Measurements from ENCODE around the gene TBX1.
"Not testable (repeated sequence)": the region's sequence is repeated elsewhere in the genome, so short reads cannot be mapped to it uniquely, and the experiment has no call there.

TBX1 gene

DNA sequence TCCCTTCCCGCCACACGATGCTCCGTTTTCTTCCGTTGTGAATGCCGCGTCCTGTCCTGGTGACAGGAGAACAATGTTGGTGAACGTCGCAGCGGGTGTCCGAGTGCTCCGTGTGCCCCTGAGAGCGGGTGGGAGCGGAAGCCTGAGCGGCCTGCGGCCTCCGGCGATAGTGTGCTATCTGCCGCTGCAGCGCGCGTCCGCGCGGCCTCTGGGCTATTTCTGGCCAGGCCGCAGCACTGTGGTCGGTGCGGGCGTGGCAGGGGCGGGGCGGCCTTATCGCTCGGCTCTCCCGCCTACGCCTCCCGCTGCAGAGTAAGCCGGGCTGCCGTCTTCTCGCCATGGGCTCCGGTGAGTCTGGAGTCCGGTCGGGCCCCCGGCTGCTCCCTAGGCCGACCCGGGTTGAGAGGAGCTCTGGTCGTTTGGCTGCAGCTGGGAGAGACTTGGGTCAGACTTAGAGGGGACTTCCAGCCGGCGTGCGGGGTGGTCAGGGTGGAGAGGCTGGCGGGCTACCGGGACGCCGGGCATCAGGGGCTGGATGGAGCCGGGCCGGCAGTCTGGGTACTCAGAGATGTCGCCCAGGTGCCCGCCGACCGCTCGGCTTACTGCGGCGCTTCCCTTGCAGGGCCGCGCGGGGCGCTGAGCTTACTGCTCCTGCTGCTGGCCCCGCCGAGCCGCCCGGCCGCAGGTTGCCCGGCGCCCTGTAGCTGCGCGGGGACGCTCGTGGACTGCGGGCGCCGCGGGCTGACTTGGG lies 37.2 kb upstream of the TBX1 start, which contains the start of gene GP1BB:
GP1BB (plus strand) TSS at position 308 of the 751 bp plus-strand sequence; CDS start at position 339, 31 bp downstream.
- DNase-seq (ENCODE audit: low read depth), result no peak
- in situ Hi-C loops (cut with HindIII; ENCODE audit: low sequenced_read_pairs), result no loop called here
- TF ChIP-seq, protein P1, sequence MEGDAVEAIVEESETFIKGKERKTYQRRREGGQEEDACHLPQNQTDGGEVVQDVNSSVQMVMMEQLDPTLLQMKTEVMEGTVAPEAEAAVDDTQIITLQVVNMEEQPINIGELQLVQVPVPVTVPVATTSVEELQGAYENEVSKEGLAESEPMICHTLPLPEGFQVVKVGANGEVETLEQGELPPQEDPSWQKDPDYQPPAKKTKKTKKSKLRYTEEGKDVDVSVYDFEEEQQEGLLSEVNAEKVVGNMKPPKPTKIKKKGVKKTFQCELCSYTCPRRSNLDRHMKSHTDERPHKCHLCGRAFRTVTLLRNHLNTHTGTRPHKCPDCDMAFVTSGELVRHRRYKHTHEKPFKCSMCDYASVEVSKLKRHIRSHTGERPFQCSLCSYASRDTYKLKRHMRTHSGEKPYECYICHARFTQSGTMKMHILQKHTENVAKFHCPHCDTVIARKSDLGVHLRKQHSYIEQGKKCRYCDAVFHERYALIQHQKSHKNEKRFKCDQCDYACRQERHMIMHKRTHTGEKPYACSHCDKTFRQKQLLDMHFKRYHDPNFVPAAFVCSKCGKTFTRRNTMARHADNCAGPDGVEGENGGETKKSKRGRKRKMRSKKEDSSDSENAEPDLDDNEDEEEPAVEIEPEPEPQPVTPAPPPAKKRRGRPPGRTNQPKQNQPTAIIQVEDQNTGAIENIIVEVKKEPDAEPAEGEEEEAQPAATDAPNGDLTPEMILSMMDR (IDR thresholded peaks at IDR 0.05; ENCODE audit: low read depth, low read length, missing control alignments), result peak; percentile 3
- H3K4me3 ChIP-seq (ENCODE audit: low read depth, low read length), result peak within 1 kb of the TSS; percentile 3

DNA sequence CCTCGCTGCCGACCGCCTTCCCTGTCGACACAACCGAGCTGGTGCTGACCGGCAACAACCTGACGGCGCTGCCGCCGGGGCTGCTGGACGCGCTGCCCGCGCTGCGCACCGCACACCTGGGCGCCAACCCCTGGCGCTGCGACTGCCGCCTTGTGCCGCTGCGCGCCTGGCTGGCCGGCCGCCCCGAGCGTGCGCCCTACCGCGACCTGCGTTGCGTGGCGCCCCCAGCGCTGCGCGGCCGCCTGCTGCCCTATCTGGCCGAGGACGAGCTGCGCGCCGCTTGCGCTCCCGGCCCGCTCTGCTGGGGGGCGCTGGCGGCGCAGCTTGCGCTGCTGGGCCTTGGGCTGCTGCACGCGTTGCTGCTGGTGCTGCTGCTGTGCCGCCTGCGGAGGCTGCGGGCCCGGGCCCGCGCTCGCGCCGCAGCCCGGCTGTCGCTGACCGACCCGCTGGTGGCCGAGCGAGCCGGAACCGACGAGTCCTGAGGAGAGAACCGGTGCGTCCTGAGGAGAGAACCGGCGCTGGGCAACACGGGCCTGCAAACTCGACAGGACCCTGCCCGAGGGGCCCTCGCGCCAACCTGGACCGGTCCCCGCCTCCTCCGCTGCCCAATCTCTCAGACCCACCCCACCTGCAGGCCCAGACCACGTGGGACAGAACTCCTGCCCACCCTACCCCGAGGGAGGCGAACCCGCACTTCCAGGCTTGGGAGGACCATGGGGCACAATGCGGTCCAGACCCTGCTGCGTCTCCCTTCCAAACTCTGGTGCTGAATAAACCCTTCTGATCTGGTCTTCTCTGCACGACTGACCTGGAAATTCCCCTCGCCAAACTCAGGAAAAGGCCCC lies 36.4 kb upstream of the TBX1 start:
- DNase-seq (ENCODE audit: low read depth), result no peak
- in situ Hi-C loops (cut with HindIII; ENCODE audit: low sequenced_read_pairs), result no loop called here
- peak overlapping the region; percentile 3 for H3K4me3 ChIP-seq (ENCODE audit: low read depth, low read length)
- TF ChIP-seq, protein P1 (IDR thresholded peaks at IDR 0.05; ENCODE audit: low read depth, low read length, missing control alignments), result no peak

DNA sequence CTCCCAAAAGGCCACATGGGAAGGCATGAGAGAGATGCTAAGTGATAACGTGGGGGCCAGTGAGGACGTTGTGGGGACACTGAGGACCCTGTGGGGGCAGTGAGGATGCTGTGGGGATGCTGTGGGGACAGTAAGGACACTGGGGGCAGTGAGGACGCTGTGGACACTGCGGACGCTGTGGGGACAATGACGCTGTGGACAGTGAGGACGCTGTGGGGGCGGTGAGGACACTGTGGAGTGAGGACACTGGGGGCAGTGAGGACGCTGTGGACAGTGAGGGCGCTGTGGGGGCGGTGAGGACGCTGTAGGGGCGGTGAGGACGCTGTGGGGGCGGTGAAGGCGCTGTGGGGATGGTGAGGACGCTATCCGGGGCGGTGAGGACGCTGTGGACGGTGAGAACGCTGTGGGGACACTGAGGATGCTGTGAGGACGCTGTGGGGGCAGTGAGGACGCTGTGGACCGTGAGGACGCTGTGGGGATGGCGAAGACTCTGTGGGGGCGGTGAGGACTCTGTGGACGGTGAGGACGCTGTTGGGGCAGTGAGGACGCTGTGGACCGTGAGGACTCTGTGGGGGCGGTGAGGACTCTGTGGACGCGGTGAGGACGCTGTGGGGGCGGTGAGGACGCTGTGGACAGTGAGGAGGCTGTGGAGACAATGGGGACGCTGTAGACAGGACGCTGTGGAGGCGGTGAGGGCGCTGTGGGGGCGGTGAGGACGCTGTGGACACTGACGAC lies 35.5 kb upstream of the TBX1 start:
- TF ChIP-seq, protein P1 (IDR thresholded peaks at IDR 0.05; ENCODE audit: low read depth, low read length, missing control alignments), result no peak
- in situ Hi-C loops (cut with HindIII; ENCODE audit: low sequenced_read_pairs), result no loop called here
- DNase-seq (ENCODE audit: low read depth), result no peak
- H3K4me3 ChIP-seq (ENCODE audit: low read depth, low read length), result no peak overlapping the region

DNA sequence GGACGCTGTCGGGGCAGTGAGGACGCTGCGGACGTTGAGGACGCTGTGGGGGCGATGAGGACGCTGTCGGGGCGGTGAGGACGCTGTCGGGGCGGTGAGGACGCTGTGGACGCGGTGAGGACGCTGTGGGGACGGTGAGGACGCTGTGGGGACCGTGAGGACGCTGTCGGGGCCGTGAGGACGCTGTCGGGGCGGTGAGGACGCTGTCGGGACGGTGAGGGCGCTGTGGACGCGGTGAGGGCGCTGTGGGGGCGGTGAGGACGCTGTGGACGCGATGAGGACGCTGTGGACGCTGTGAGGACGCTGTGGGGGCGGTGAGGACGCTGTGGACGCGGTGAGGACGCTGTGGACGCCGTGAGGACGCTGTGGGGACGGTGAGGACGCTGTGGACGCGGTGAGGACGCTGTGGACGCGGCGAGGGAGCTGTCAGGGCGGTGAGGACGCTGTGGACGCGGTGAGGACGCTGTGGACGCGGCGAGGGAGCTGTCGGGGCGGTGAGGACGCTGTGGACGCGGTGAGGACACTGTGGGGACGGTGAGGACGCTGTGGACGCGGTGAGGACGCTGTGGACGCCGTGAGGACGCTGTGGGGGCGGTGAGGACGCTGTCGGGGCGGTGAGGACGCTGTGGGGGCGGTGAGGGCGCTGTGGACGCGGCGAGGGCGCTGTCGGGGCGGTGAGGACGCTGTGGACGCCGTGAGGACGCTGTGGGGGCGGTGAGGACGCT lies 34.4 kb upstream of the TBX1 start:
- H3K4me3 ChIP-seq (ENCODE audit: low read depth, low read length); in situ Hi-C loops (cut with HindIII; ENCODE audit: low sequenced_read_pairs); DNase-seq (ENCODE audit: low read depth): not testable (repeated sequence)

DNA sequence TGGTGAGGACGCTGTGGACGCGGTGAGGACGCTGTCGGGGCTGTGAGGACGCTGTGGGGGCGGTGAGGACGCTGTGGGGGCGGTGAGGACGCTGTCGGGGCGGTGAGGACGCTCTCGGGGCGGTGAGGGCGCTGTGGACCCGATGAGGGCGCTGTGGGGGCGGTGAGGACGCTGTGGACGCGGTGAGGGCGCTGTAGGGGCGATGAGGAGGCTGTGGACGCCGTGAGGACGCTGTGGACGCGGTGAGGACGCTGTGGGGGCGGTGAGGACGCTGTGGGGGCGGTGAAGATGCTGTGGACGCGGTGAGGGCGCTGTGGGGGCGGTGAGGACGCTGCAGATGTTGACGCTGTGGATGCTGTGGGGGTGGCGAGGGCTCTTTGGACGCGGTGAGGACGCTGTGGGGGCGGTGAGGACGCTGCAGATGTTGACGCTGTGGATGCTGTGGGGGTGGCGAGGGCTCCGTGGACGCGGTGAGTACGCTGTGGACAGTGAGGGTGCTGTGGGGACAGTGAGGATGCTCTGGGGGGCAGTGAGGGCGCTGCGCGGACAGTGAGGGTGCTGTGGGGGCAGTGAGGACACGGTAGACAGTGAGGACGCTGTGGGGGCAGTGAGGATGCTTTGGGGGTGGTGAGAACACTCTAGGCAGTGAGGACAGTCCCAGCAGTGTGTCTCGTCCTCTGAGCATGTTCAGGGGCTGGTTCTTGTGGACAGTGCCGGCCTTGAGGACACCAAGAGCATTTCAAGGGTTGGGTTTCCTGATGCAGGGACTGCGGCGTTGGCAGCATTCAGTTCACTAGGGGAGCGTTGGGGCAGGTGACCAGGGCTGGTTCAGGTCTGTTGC lies 33.0 kb upstream of the TBX1 start:
- TF ChIP-seq, protein P1 (IDR thresholded peaks at IDR 0.05; ENCODE audit: low read depth, low read length, missing control alignments), result no peak
- in situ Hi-C loops (cut with HindIII; ENCODE audit: low sequenced_read_pairs), result no loop called here
- no peak for DNase-seq (ENCODE audit: low read depth)
- H3K4me3 ChIP-seq (ENCODE audit: low read depth, low read length), result no peak overlapping the region

DNA sequence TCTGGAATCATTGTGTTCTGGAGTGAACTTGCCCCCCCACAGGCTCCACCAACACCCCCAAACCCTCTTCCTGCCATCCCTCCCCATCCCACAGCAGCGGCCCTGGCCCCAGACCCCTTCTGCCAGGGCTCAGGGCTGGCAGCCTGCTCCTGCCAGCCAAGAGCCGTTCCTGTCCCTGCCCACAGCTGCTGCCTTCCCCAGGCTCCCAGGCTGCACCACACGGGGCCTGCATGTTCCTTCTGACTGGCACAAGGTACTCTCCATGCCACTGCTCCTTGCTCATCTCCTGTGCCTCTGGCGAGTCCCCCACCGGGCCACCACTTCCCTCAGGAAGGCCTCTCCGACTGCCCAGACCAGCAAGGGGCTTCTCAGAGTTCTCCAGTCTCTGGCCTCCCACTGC lies 32.3 kb upstream of the TBX1 start:
- in situ Hi-C loops (cut with HindIII; ENCODE audit: low sequenced_read_pairs), result no loop called here
- TF ChIP-seq, protein P1 (IDR thresholded peaks at IDR 0.05; ENCODE audit: low read depth, low read length, missing control alignments), result no peak
- DNase-seq (ENCODE audit: low read depth), result no peak
- no peak overlapping the region for H3K4me3 ChIP-seq (ENCODE audit: low read depth, low read length)
